A673 (cell line): ENCODE results near the gene CLTC. TPM values are rescaled to one million over a fixed set of nuclear protein-coding genes. Genes with fewer than 3 reads are reported as not detected.

Experiments used
- BruUV-seq: library from RNA; stranded (reverse); fragments of 400-500 nt; replicated peaks from 2 replicates; lab custom pipeline; 2021; lab: Mats Ljungman, UMichigan
- CTCF ChIA-PET: fragments of 300-600 bp; sonication (Branson Sonifier 250); formaldehyde crosslinking; loops from one replicate; lab custom pipeline; 2022; ENCODE audit warnings: antibody characterized with exemption; lab: Charles Lee
- POLR2A ChIA-PET: fragments of 300-600 bp; sonication (Branson Sonifier 250); formaldehyde crosslinking; loops from one replicate; lab custom pipeline; 2022; ENCODE audit warnings: antibody characterized with exemption; ENCODE audit not compliant: low non-redundant PET; lab: Charles Lee
- DNase-seq: peaks from one replicate; pipeline ENCODE4 v3.0.0-alpha.2; 2015; ENCODE audit warnings: low spot score
- H3K27ac ChIP-seq: fragments of 200-600 bp; sonication (generic); 2 replicates; pipeline ENCODE4 v1.5.1; 2016; ENCODE audit warnings: mixed run types, low read depth, mild to moderate bottlenecking, mixed read lengths, antibody characterized with exemption, low read length; ENCODE audit not compliant: poor library complexity, severe bottlenecking
- H3K27me3 ChIP-seq: fragments of 200-600 bp; sonication (generic); replicated peaks from 2 replicates; pipeline ENCODE4 v1.6.1; 2017; ENCODE audit warnings: mixed run types, low read depth, mild to moderate bottlenecking, mixed read lengths, antibody characterized with exemption, low read length; ENCODE audit not compliant: insufficient read depth, poor library complexity
- H3K36me3 ChIP-seq: fragments of 200-600 bp; sonication (generic); 2 replicates; pipeline ENCODE4 v1.6.1; 2016; ENCODE audit warnings: mixed run types, mild to moderate bottlenecking, mixed read lengths, antibody characterized with exemption, low read length; ENCODE audit not compliant: insufficient read depth, poor library complexity, severe bottlenecking
- H3K4me1 ChIP-seq: fragments of 200-600 bp; sonication (generic); 2 replicates; pipeline ENCODE4 v1.6.1; 2017; ENCODE audit warnings: mixed run types, mild to moderate bottlenecking, mixed read lengths, antibody characterized with exemption, low read length; ENCODE audit not compliant: insufficient read depth, poor library complexity, severe bottlenecking
- H3K4me3 ChIP-seq: fragments of 200-600 bp; sonication (generic); 2 replicates; pipeline ENCODE4 v1.5.1; 2016; ENCODE audit warnings: low read depth, mixed run types, mild to moderate bottlenecking, mixed read lengths, low read length; ENCODE audit not compliant: poor library complexity, severe bottlenecking
- H3K9me3 ChIP-seq: fragments of 200-600 bp; sonication (generic); 2 replicates; pipeline ENCODE4 v1.6.1; 2016; ENCODE audit warnings: mixed run types, low read depth, mild to moderate bottlenecking, mixed read lengths, antibody characterized with exemption, low read length; ENCODE audit not compliant: poor library complexity, severe bottlenecking
- CTCF ChIP-seq: fragments of 300-800, 200-600 bp; sonication (generic); conservative IDR thresholded peaks from 2 replicates; pipeline ENCODE4 v1.5.1; 2017; ENCODE audit warnings: low read depth, mild to moderate bottlenecking, antibody characterized with exemption, low read length, moderate library complexity, mixed read lengths
- EZH2 ChIP-seq: fragments of 200-600 bp; sonication (generic); IDR thresholded peaks from 2 replicates; pipeline ENCODE4 v1.6.1; 2017; ENCODE audit warnings: borderline replicate concordance, low read depth, mild to moderate bottlenecking, mixed read lengths, antibody characterized with exemption, low read length; ENCODE audit not compliant: poor library complexity, severe bottlenecking
- intact Hi-C: fragments of 100-400 bp; cut with micrococcal nuclease; formaldehyde crosslinking; loops from one replicate; pipeline ENCODE4 v1.10.0; 2022; ENCODE audit not compliant: unreplicated experiment
- total RNA-seq: library from RNA; stranded (reverse); gene quantifications from 2 replicates; pipeline ENCODE4 v1.2.3, GENCODE V29; 2021

Gene CLTC
- total RNA-seq, 1 experiment from 2014 or later, result 313 TPM

- Histone ChIP-seq H3K4me3 (no peak overlapping the region), H3K9me3 (no peaks in the 10 kb centered on the region), H3K36me3 (peaks cover 4% of the 10 kb centered on the region), H3K27ac (no peak overlapping the region), H3K27me3 (no peaks in the 10 kb centered on the region), H3K4me1 (no peaks in the 10 kb centered on the region)
- ChIA-PET CTCF (interaction anchor here (0.6 kb wide), 1 partner anchor 87 kb away, joined by 3 read pairs; no protein-coding TSS in a partner anchor), POLR2A (no interaction called here)
- TF ChIP-seq CTCF (peak; percentile 54), EZH2 (no peak)
- BruUV-seq, result no TSS peak
- intact Hi-C loops, result no loop called here
- DNase-seq, result peak; percentile 47
Measured at GRCh38 chr17:59607817-59608403, 11.8 kb upstream of the CLTC start.

- ChIA-PET CTCF (interaction anchor here (0.6 kb wide), 1 partner anchor 67 kb away, joined by 4 read pairs; no protein-coding TSS in a partner anchor), POLR2A (no interaction called here)
- TF ChIP-seq EZH2, result no peak
- no peak for TF ChIP-seq CTCF
- Histone ChIP-seq H3K27ac (no peak overlapping the region), H3K36me3 (peaks cover 4% of the 10 kb centered on the region), H3K27me3 (no peaks in the 10 kb centered on the region), H3K4me3 (no peak overlapping the region), H3K9me3 (no peaks in the 10 kb centered on the region), H3K4me1 (no peaks in the 10 kb centered on the region)
- BruUV-seq, result no TSS peak
- DNase-seq, result no peak
- intact Hi-C loops, result no loop called here
Measured at GRCh38 chr17:59611503-59611902, 8.2 kb upstream of the CLTC start.

- TF ChIP-seq EZH2 (no peak), CTCF (no peak)
- DNase-seq, result no peak
- POLR2A ChIA-PET, result no interaction called here
- Histone ChIP-seq H3K27me3 (no peaks in the 10 kb centered on the region), H3K4me1 (peaks cover 16% of the 10 kb centered on the region), H3K27ac (no peak overlapping the region), H3K36me3 (no peaks in the 10 kb centered on the region), H3K9me3 (no peaks in the 10 kb centered on the region), H3K4me3 (no peak overlapping the region)
- no TSS peak for BruUV-seq
- CTCF ChIA-PET, result interaction anchor here (0.6 to 0.7 kb wide), 2 partner anchors 184 to 266 kb away, joined by 3 read pairs; no protein-coding TSS in a partner anchor
- intact Hi-C loops, result no loop called here
Measured at GRCh38 chr17:59616253-59616920, 3.3 kb upstream of the CLTC start.
